HG02981 (cell line): ENCODE measurements around the gene CDK15.
"Not testable (repeated sequence)": the region's sequence is repeated elsewhere in the genome, so short reads cannot be mapped to it uniquely, and the experiment has no call there.

Experiments
- ATAC-seq: cut with Tn5 transposase; IDR thresholded peaks from one replicate; pipeline ENCODE4 v1.9.1; 2021; ENCODE audit warnings: mild to moderate bottlenecking, moderate library complexity; ENCODE audit not compliant: unreplicated experiment

CDK15 gene

GRCh38 chr2:201827621-201828020, 21.3 kb downstream of the CDK15 start:
- no peak for ATAC-seq

- ATAC-seq = no peak
Observed at GRCh38 chr2:201828220-201828619, 21.9 kb downstream of the CDK15 start.

GRCh38 chr2:201830666-201831065, 24.3 kb downstream of the CDK15 start:
- ATAC-seq = no peak

- ATAC-seq = no peak
Observed at GRCh38 chr2:201831469-201831868, 25.1 kb downstream of the CDK15 start.

GRCh38 chr2:201833781-201834180, 27.4 kb downstream of the CDK15 start:
- no peak for ATAC-seq

- no peak for ATAC-seq
Observed at GRCh38 chr2:201835066-201835465, 28.7 kb downstream of the CDK15 start.

GRCh38 chr2:201837391-201837790, 31.1 kb downstream of the CDK15 start:
- ATAC-seq = no peak

GRCh38 chr2:201837824-201838431, 31.6 kb downstream of the CDK15 start:
- no peak for ATAC-seq

GRCh38 chr2:201839727-201840126, 33.4 kb downstream of the CDK15 start:
- ATAC-seq = no peak

GRCh38 chr2:201840726-201841125, 34.4 kb downstream of the CDK15 start:
- no peak for ATAC-seq

GRCh38 chr2:201842131-201842860, 36.0 kb downstream of the CDK15 start:
- ATAC-seq = no peak

GRCh38 chr2:201844922-201845321, 38.6 kb downstream of the CDK15 start:
- ATAC-seq = not testable (repeated sequence)

GRCh38 chr2:201847481-201847880, 41.1 kb downstream of the CDK15 start:
- ATAC-seq = no peak

- no peak for ATAC-seq
Observed at GRCh38 chr2:201852462-201852861, 46.1 kb downstream of the CDK15 start.

- ATAC-seq = no peak
Observed at GRCh38 chr2:201852878-201853415, 46.6 kb downstream of the CDK15 start.

- no peak for ATAC-seq
Observed at GRCh38 chr2:201854221-201854801, 48.0 kb downstream of the CDK15 start.

GRCh38 chr2:201854841-201855240, 48.5 kb downstream of the CDK15 start:
- no peak for ATAC-seq

GRCh38 chr2:201855356-201855755, 49.0 kb downstream of the CDK15 start:
- no peak for ATAC-seq

- ATAC-seq = no peak
Observed at GRCh38 chr2:201857326-201857725, 51.0 kb downstream of the CDK15 start.

- ATAC-seq = no peak
Observed at GRCh38 chr2:201858281-201859184, 52.2 kb downstream of the CDK15 start.

GRCh38 chr2:201859949-201860348, 53.6 kb downstream of the CDK15 start:
- ATAC-seq = no peak
